Measurements from ENCODE around the gene ZNF284. TPM values are rescaled to one million over a fixed set of nuclear protein-coding genes. Genes with fewer than 3 reads are reported as not detected.
"Not testable (repeated sequence)": the region's sequence is repeated elsewhere in the genome, so short reads cannot be mapped to it uniquely, and the experiment has no call there.

ZNF284 gene
- total RNA-seq, 1 donor from 2014 or later: 3.9 TPM

- peak; percentile 73 for DNase-seq
Measured at GRCh38 chr19:44111910-44112463, 40.0 kb downstream of the ZNF284 start.

GRCh38 chr19:44112802-44113137 is 40.8 kb downstream of the ZNF284 start:
- DNase-seq: no peak

DNA sequence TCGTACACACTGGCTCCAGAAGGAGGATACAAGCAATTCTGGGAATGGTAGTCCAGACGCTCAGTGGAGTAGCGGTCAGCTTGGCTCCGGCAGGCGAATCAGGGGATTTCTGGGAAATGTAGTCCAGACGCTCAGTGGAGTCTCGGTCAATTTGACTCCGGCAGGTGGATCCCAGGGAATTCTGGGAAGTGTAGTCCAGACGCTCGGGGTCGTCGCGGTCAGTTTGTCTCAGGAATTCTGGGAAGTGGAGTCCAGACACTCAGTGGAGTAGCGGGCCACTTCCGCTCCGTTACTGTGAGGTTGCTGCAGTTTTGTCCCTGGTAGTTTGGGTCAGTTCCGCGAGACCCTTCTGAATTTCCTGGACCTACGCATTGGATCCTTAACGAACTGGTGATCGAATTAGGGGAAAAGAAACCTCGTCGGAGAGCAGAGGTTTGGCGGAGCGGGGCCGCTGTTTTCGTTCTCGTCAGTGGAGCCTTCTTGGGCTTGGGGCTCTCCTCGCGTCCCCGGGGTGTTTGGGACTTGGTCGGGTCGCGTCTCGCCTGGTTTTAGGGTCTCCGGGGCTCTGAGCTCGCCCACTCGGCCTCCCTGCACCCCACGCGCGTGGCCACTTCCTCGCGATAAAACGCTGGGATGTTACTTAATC is 41.3 kb downstream of the ZNF284 start, which contains the start of gene ZNF225:
Gene ZNF225, plus strand, starts transcription at position 262 of the 646 bp plus-strand sequence. CDS start 2,429 bp downstream, outside the sequence.
- peak; percentile 99 for DNase-seq

- no peak for DNase-seq
Measured at GRCh38 chr19:44113784-44114390, 41.9 kb downstream of the ZNF284 start.

- not testable (repeated sequence) for DNase-seq
Measured at GRCh38 chr19:44121162-44121561, 49.2 kb downstream of the ZNF284 start.

DNA sequence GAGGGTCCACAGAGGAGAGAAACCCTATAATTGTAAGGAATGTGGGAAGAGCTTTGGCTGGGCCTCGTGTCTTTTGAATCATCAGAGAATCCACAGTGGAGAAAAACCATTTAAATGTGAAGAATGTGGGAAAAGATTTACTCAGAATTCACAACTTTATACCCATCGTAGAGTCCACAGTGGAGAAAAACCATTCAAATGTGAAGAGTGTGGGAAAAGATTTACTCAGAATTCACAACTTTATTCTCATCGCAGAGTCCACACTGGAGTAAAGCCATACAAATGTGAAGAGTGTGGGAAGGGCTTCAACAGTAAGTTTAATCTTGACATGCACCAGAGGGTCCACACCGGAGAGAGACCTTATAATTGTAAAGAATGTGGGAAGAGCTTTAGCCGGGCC is 60.0 kb downstream of the ZNF284 start:
- DNase-seq: no peak

Small RNA genes lying within 50 kb of the gene (small RNA-seq; reads per million reads assigned to genes)
- gene RNU6-902P (ENCODE audit: low replicate concordance): not detected

Other genes with a start within 250 kb of the ZNF284 start
- 23.3 TPM for gene ZNF283, start 244.8 kb upstream of the ZNF284 start, total RNA-seq
- gene ZNF404, start 188.2 kb upstream of the ZNF284 start, total RNA-seq: 1.6 TPM
- gene ZNF45, start 136.9 kb upstream of the ZNF284 start, total RNA-seq: 14.6 TPM
- 8.8 TPM for gene ZNF221, start 120.9 kb upstream of the ZNF284 start, total RNA-seq
- gene ZNF155, start 88.0 kb upstream of the ZNF284 start, total RNA-seq: 11.1 TPM
- gene ZNF230, start 69.2 kb upstream of the ZNF284 start, total RNA-seq: 5.3 TPM
- 3.2 TPM for gene ZNF222, start 46.8 kb upstream of the ZNF284 start, total RNA-seq
- 12.1 TPM for gene ZNF223, start 20.1 kb upstream of the ZNF284 start, total RNA-seq
- 50.3 TPM for gene ZNF224, start 22.2 kb downstream of the ZNF284 start, total RNA-seq
- 7.2 TPM for gene ZNF225, start 41.2 kb downstream of the ZNF284 start, total RNA-seq
- gene ZNF234, start 69.4 kb downstream of the ZNF284 start, total RNA-seq: 10.7 TPM
- gene ZNF226, start 92.9 kb downstream of the ZNF284 start, total RNA-seq: 13.3 TPM
- gene ZNF227, start 140.4 kb downstream of the ZNF284 start, total RNA-seq: 23.4 TPM
- 1.9 TPM for gene ZNF233, start 187.7 kb downstream of the ZNF284 start, total RNA-seq
- gene ZNF235, start 232.9 kb downstream of the ZNF284 start, total RNA-seq: 10.9 TPM

Measured in tongue (tissue), 3 donors.